Measurements from ENCODE around the gene HTT-AS.

Gene HTT-AS

GRCh38 chr4:3047464-3048286 lies 26.7 kb downstream of the HTT-AS start:
- peak; percentile 38 to 49 for DNase-seq

GRCh38 chr4:3046623-3047022 lies 27.7 kb downstream of the HTT-AS start:
- no peak for DNase-seq

DNA sequence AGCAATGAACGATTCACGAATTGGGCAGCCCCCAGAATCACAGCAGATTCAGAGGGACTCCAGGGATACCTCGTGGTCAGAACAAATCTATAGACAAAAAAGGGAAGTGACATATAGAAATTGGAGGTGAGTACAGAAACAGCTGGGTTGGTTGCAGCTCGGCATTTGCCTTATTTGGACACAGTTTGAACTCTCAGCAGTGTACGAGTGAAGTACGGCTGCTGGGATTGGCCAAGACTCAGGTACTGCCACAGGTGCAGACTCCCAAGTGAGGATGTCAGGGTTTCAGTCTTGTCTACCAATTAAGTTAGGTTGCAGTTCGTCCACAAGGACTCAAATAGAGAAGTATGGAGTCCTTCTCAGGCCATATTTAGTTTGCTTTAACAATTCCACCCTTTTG lies 28.2 kb downstream of the HTT-AS start:
- DNase-seq, result no peak

- no peak for DNase-seq
Observed at GRCh38 chr4:3044870-3045819, 29.2 kb downstream of the HTT-AS start.

- no peak for DNase-seq
Observed at GRCh38 chr4:3043282-3044020, 30.9 kb downstream of the HTT-AS start.

- no peak for DNase-seq
Observed at GRCh38 chr4:3042226-3042625, 32.1 kb downstream of the HTT-AS start.

DNA sequence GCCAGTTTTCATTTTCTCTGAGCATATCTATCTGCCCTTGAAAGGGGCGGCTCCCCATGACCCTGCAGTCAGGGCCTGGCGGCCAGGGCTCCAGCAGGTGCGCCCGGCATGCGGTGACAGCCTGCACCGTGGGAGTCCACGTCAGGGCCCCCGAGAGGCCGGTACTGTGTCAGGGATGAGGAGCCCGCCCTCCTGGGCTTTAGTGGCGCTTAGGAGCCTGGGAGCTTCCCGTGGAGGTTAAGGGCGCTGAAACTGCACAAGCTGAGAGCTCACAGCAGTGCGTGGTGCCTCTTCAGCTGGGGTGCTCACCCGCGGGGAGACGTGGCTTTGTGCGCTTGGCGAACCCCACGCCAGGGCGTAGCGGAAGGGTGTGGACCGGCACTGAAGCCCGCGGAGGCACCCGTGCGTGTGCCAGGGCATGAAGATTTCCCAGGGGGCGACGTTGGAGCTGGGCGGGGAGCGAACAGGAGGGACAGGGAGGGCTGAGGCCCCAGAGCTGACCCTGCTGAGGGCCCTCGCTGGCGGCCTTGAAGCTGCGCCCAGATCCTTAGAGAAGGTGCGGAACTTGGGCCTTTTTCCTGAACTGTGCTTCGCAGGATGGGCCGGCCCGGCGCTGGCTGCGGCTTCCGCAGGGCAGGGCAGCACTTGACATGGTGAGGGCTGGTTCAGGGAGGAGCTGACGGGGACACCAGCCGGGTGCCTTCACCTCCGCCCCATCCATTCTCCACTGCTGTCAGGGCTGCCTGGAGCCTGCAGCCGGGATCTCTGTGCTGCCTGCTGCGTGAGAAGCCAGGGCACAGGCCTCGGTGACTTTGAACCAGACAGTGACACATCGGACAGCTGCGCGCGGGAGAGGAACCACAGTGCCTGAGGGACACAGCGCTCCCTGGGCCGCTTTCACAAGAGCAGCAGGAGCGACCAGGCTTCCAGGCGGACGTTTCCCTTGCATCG lies 32.9 kb downstream of the HTT-AS start:
- DNase-seq, result peak in 1 of 2 donors; percentile 5

GRCh38 chr4:3040452-3041191 lies 33.7 kb downstream of the HTT-AS start:
- no peak for DNase-seq

DNA sequence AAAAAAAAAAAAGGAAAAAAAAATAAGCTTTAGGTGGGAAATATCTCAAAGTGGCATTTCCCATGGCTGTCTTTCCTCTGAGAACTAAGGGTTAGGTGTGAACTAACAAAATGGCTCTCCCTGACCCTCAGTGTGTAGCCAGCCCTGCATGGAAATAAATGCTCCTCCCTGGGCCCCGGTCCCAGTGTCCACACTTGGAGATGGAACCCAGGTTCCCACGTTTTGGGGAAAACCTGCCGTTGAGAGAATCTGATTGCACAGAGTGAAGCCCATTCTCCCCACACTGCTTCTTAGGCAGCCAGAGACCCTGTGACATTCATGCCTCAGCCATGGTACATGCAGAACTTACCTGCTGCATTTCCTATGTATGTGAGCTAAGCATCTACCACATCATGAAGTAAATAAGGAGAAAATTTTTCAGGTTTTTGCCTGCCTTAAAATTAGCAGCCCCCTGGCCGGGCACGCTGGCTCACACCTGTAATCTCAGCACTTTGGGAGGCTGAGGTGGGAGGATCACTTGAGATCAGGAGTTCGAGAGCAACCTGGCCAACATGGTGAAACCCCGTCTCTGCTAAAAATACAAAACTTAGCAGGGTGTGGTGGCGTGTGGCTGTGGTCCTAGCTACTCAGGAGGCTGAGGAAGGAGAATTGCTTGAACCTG lies 34.5 kb downstream of the HTT-AS start:
- no peak for DNase-seq

GRCh38 chr4:3037957-3038461 lies 36.3 kb downstream of the HTT-AS start:
- no peak for DNase-seq

GRCh38 chr4:3036131-3036952 lies 38.0 kb downstream of the HTT-AS start:
- no peak for DNase-seq

DNA sequence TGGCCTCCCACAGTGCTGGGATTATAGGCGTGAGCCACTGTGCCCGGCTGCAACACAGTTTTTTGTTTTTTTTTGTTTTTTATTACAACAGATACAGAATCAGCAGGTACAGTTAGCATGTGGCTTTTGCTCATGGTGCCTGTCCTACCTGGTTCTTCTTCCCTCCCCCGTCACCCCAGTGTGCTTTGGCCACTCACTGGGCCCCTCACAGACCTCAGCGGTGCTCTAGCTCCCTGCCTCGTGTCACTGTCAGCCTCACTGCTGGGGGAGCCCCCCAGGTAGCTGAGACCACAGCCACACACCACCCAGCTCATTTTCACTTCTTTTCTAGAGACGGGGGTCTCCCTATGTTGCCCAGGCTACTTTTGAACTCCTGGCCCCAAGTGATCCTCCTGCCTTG lies 38.7 kb downstream of the HTT-AS start:
- no peak for DNase-seq

- no peak for DNase-seq
Observed at GRCh38 chr4:3035249-3035648, 39.1 kb downstream of the HTT-AS start.

GRCh38 chr4:3034231-3034630 lies 40.1 kb downstream of the HTT-AS start:
- no peak for DNase-seq

DNA sequence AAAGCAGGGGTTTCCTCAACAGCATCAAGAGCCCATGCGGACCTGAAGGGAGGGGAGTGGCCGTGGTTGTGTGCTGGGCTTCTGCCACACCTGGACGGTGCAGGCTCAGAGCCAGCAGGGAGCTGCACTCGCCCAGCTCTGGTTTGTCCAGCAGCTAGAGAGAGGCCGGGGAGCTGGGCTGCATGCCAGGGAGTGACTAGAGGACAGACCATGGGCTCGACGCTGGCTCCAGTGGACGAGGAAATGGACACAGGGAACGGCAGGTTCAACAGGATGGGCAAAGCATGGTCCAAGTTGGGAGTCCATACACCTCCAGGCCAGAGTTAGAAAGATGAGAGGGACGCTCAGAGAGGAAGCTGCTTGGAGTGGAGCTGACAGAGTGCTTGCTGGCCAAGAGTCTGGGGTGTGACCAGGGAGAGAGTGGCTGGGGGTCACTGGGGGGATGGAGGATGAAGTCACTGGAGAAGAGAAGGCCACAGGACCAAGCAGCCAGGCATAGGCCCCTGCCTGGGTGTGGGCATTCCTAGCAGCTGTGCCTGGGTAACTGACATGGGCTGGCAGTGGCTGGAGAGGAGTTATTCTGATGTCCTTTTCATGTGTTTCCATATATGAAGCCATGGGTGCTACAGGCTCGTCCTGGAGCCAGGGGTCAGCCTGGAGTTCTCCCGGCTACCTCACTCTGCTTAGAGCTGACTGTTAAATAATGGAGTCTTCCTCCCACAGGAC lies 42.8 kb downstream of the HTT-AS start:
- no peak for DNase-seq

DNA sequence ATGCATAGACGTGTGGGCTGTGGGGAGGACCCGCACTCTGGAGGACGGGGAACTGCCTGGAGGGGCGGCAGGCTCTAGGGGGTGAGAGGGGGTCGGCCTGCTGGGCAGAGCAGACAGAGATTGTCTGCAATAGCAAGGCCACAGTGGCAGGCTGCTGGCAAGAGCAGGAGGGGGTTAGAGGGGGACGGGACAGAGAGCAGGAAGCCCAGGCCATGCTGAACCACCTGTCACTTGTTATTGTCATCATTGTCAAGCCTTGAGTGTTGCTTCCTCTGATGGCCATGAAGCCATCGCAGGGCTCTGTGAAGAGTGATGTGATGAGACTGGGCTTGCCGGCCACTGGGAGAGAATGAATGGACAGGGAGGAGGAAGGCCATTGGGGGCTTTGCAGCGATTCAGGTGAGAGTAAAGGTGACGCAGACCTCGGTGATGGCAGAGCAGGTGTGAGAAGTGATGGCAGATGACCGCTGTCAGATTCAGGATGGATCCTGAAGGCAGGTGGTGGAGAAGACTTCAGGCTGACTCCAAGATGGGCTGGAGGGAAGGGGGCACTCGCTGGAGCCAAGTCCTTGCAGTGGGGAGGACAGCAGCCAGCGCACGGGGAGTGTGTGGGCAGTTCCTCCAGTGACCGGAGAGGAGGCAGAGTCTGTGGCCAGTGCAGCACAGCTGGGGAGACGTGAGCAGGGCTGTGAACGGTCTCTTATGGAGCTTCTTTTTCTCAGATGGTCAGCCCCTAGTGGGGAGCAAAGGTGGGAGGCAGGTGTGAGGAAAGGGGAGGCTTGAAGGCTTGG lies 43.6 kb downstream of the HTT-AS start:
- no peak for DNase-seq

- no peak for DNase-seq
Observed at GRCh38 chr4:3029464-3029863, 44.9 kb downstream of the HTT-AS start.

DNA sequence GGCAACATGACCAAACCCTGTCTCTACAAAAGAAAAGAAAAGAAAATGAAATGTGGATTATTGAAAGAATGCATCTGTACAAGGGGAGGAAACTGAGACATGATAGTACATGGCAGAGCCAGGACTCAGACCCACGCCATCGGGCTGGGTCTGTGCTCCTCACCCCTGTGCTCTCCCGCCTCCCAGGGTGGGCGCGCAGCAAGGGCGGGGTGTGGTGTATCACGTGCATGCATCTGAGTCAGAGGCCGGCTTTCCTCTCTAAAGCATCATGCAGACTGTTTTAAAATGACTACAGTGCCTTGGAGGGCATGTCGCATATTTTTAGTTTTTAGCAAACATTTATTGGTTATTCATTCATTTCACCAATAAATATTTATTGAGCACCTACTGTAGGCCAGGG lies 47.8 kb downstream of the HTT-AS start:
- no peak for DNase-seq
